Esophagus squamous epithelium (tissue), 5 donors: Measurements from ENCODE around the gene MMP2. TPM values are rescaled to one million over a fixed set of nuclear protein-coding genes. Genes with fewer than 3 reads are reported as not detected.

Source experiments
- DNase-seq: peaks from one replicate; lab custom pipeline; 2025; lab: John Stamatoyannopoulos, UW
- H3K27ac ChIP-seq, 4 donors: fragments of 200-600 bp; sonication (generic); one replicate each; pipeline ENCODE4 v1.5.1; 2016 to 2019; ENCODE audit warnings: mild to moderate bottlenecking in 1 of 4
- H3K27me3 ChIP-seq, 4 donors: fragments of 200-600 bp; sonication (generic); 1 replicate in 3 of 4; 2 replicates in 1 of 4; pipeline versions ENCODE4 v1.5.1 to v1.6.0; 2017 to 2021; ENCODE audit warnings: antibody characterized with exemption in 1 of 4
- H3K36me3 ChIP-seq, 3 donors: fragments of 200-600 bp; sonication (generic); one replicate each; pipeline ENCODE4 v1.5.1; 2016 to 2019
- H3K4me1 ChIP-seq, 3 donors: fragments of 200-600 bp; sonication (generic); one replicate each; pipeline ENCODE4 v1.5.1; 2017 to 2019
- H3K4me3 ChIP-seq, 4 donors: fragments of 200-600 bp; sonication (generic); 1 replicate in 3 of 4; 2 replicates in 1 of 4; pipeline ENCODE4 v1.5.1; 2016 to 2019; ENCODE audit warnings: mild to moderate bottlenecking in 2 of 4, moderate library complexity in 1 of 4
- H3K9me3 ChIP-seq, 3 donors: fragments of 200-600 bp; sonication (generic); one replicate each; pipeline ENCODE4 v1.5.1; 2016 to 2019
- POLR2A ChIP-seq, 4 donors: fragments of 450-650 bp; IDR thresholded peaks; one replicate each; pipeline ENCODE4 v1.6.1; 2017; ENCODE audit warnings: antibody characterized with exemption in 4 of 4, mild to moderate bottlenecking in 4 of 4, moderate library complexity in 3 of 4
- WGBS, 2 donors: methylation state at CpG; one replicate each; pipeline ENCODE4 v1.1.5; 2018; 5-methylcytosine and 5-hydroxymethylcytosine counted together
- intact Hi-C: fragments of 100-400 bp; cut with DNase I; formaldehyde crosslinking; loops from one replicate; pipeline ENCODE4 v1.15.0; 2022
- total RNA-seq, 4 donors: library from RNA; depleted of rRNA; stranded (reverse); fragments of >200 nt; gene quantifications; one replicate each; pipeline ENCODE4 v1.1.0, GENCODE V29; 2016
- TF ChIP-seq, protein P1 (sequence below), 6 experiments: fragments of 450-650 bp in 4 of 6; fragments of 200-600 bp in 2 of 6; sonication (generic) in 2 of 6; IDR thresholded peaks; one replicate each; pipeline ENCODE4 v1.5.1; 2016 to 2019; ENCODE audit warnings: antibody characterized with exemption in 6 of 6, mild to moderate bottlenecking in 4 of 6, moderate library complexity in 4 of 6
- donor health status: DM: yes; HTN: yes; CAD: no.

Gene MMP2
- total RNA-seq, 4 donors from 2014 or later: 4.5 to 210 (median 92.7) TPM

DNA sequence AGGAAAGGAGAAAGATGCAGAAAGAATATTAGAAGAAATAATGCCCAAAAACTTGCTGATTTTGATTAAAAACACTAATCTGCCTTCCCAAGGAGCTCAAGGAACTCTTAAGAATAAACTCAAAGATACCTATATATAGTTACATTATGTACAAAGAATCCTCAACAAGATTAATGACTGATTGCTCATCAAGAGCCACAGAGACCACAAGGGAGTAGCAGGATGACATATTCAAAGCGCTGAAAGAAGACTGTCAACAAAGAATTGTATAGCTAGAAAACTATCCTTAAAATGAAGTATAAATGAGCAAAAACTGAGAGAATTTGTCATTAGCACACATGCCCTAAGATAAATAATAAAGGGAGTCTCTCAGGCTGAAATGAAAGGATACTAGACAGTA is 36.1 kb downstream of the MMP2 start:
- Histone ChIP-seq H3K4me3 (no peak overlapping the region), H3K9me3 (peaks cover 0 to 14% (median 5%) of the 10 kb centered on the region in 3 donors), H3K4me1 (peaks cover 0 to 1% (median 0%) of the 10 kb centered on the region in 3 donors), H3K36me3 (no peaks in the 10 kb centered on the region), H3K27ac (no peak overlapping the region), H3K27me3 (no peaks in the 10 kb centered on the region)
- 82 to 93% methylated on average over 1 of the region's 1 CpG for WGBS, 2 donors
- TF ChIP-seq, protein P1, sequence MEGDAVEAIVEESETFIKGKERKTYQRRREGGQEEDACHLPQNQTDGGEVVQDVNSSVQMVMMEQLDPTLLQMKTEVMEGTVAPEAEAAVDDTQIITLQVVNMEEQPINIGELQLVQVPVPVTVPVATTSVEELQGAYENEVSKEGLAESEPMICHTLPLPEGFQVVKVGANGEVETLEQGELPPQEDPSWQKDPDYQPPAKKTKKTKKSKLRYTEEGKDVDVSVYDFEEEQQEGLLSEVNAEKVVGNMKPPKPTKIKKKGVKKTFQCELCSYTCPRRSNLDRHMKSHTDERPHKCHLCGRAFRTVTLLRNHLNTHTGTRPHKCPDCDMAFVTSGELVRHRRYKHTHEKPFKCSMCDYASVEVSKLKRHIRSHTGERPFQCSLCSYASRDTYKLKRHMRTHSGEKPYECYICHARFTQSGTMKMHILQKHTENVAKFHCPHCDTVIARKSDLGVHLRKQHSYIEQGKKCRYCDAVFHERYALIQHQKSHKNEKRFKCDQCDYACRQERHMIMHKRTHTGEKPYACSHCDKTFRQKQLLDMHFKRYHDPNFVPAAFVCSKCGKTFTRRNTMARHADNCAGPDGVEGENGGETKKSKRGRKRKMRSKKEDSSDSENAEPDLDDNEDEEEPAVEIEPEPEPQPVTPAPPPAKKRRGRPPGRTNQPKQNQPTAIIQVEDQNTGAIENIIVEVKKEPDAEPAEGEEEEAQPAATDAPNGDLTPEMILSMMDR (IDR thresholded peaks at IDR 0.05): no peak
- TF ChIP-seq POLR2A (IDR thresholded peaks at IDR 0.05): no peak
- intact Hi-C loops: no loop called here
- DNase-seq: no peak

DNA sequence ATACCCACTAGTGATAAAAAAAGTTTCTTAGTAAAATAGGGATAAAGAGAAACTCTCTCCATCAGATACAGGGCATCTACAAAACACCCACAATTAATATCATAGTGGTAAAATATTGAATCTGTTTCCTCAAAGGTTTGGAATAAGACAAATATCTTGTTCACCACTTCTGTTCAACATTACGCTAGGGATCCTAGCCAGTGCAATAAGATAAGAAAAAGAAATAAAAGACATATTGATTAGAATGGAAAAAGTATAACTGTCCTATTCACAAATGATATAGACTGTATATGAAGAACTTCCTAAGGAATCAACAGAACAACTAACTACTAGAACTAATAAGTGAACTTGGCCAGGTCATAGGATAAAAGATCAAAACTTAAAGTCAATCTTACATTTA is 42.8 kb downstream of the MMP2 start:
- H3K9me3 ChIP-seq: no peaks in the 10 kb centered on the region
- 56 to 100% methylated on average over 1 of the region's 1 CpG for WGBS, 2 donors
- intact Hi-C loops: no loop called here

DNA sequence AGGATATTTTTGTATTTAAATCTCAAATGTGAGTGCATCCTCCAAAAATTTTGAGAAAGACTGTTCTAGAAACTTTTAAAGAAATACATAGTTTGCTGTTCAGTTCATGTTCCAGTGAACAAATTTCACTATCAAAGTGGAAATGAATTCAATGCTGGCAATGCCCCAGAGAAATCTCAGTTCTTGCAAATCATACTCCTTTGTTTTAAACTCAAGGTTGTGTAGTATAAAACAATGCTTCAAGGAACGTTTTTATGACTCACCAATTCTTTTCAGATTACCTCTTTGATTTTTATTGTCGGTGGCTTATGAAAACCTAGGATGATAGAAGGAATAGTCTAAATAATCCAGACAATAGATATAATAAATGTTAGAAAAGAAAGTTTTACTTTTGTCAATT is 47.4 kb downstream of the MMP2 start:
- WGBS, 2 donors: 28 to 38% methylated on average over 2 of the region's 2 CpGs
- H3K36me3 ChIP-seq: peaks cover 0 to 12% (median 0%) of the 10 kb centered on the region in 3 donors
- H3K4me3 ChIP-seq: no peak overlapping the region
- no peak overlapping the region for H3K27ac ChIP-seq
- H3K9me3 ChIP-seq: no peaks in the 10 kb centered on the region
- H3K4me1 ChIP-seq: no peaks in the 10 kb centered on the region
- no peak for TF ChIP-seq POLR2A (IDR thresholded peaks at IDR 0.05)
- TF ChIP-seq, protein P1 (IDR thresholded peaks at IDR 0.05): no peak
- no peak for DNase-seq
- H3K27me3 ChIP-seq: no peaks in the 10 kb centered on the region
- intact Hi-C loops: no loop called here

More for the DNA sequence above, 42.8 kb downstream of the MMP2 start:
- H3K27me3 ChIP-seq: no peaks in the 10 kb centered on the region
- no peaks in the 10 kb centered on the region for H3K4me1 ChIP-seq
- TF ChIP-seq, protein P1 (IDR thresholded peaks at IDR 0.05): no peak
- TF ChIP-seq POLR2A (IDR thresholded peaks at IDR 0.05): no peak
- no peak for DNase-seq
- H3K36me3 ChIP-seq: no peaks in the 10 kb centered on the region
- no peak overlapping the region for H3K27ac ChIP-seq
- H3K4me3 ChIP-seq: no peak overlapping the region

DNA sequence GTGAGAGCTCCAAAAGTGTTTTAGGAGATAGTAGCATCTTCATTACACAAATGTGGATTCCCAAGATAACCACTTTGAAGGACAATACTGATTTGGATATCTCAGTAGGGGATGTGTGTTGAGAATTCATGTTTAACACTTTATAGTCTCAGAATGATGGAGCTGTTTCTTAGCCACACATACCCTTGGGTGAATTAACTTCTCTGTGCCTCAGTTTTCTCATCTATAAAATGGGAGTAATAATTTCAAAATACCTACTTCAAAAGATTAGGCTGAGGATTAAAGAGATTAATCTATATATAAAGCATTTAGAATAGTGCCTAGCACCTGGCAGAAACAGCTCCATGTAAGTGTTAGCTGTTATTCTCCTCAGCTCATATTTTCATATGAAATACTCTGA is 48.9 kb downstream of the MMP2 start:
- Histone ChIP-seq H3K27me3 (no peaks in the 10 kb centered on the region), H3K9me3 (no peaks in the 10 kb centered on the region), H3K27ac (no peak overlapping the region), H3K36me3 (peaks cover 0 to 12% (median 0%) of the 10 kb centered on the region in 3 donors), H3K4me1 (no peaks in the 10 kb centered on the region), H3K4me3 (no peak overlapping the region)
- DNase-seq: no peak
- TF ChIP-seq, protein P1 (IDR thresholded peaks at IDR 0.05): no peak
- TF ChIP-seq POLR2A (IDR thresholded peaks at IDR 0.05): no peak
- intact Hi-C loops: no loop called here

DNA sequence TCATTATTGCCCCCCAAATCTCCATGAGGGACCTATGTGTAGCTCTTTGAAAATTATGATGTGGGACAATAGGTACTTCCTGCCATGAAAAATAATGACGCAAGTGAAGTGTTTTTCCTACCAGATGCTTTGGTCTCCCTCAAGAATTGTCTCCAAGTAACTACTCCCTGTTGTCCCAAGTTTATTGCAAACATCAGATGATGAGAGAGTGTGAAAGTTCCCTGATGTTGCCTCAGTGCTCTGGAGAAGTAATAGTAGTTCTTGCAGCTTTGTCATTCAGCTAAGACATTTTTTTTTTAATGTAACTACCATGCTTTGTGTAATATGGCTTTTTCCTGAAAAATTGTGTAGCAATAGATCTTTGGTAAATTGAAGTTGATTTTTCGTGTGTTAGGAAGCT is 50.0 kb downstream of the MMP2 start:
- no peak for DNase-seq
- TF ChIP-seq POLR2A (IDR thresholded peaks at IDR 0.05): no peak
- TF ChIP-seq, protein P1 (IDR thresholded peaks at IDR 0.05): no peak
- no peak overlapping the region for H3K4me3 ChIP-seq
- whole genome bisulfite sequencing, 2 donors: 70 to 83% methylated on average over 2 of the region's 2 CpGs
- no peak overlapping the region for H3K27ac ChIP-seq
- intact Hi-C loops: no loop called here
- no peaks in the 10 kb centered on the region for H3K4me1 ChIP-seq
- H3K9me3 ChIP-seq: no peaks in the 10 kb centered on the region
- peaks cover 0 to 12% (median 0%) of the 10 kb centered on the region in 3 donors for H3K36me3 ChIP-seq
- H3K27me3 ChIP-seq: no peaks in the 10 kb centered on the region
